Suprapubic skin (tissue), 3 donors: ENCODE data around the gene POLR2L.

Experiments used
- EP300 ChIP-seq: sonication (generic); formaldehyde crosslinking; IDR thresholded peaks from one replicate; pipeline ENCODE4 v1.6.1; 2017; ENCODE audit warnings: antibody characterized with exemption
- POLR2A ChIP-seq, 2 donors: fragments of 450-650 bp; IDR thresholded peaks; one replicate each; pipeline ENCODE4 v1.6.1; 2017; ENCODE audit warnings: antibody characterized with exemption in 2 of 2, mild to moderate bottlenecking in 2 of 2, moderate library complexity in 2 of 2
- TF ChIP-seq, protein P1 (sequence below), 2 donors: fragments of 200-600 bp in 1 of 2; fragments of 450-650 bp in 1 of 2; sonication (generic) in 1 of 2; IDR thresholded peaks; one replicate each; pipeline ENCODE4 v1.5.1; 2016 to 2019; ENCODE audit warnings: antibody characterized with exemption in 2 of 2, mild to moderate bottlenecking in 1 of 2, moderate library complexity in 1 of 2

DNA sequence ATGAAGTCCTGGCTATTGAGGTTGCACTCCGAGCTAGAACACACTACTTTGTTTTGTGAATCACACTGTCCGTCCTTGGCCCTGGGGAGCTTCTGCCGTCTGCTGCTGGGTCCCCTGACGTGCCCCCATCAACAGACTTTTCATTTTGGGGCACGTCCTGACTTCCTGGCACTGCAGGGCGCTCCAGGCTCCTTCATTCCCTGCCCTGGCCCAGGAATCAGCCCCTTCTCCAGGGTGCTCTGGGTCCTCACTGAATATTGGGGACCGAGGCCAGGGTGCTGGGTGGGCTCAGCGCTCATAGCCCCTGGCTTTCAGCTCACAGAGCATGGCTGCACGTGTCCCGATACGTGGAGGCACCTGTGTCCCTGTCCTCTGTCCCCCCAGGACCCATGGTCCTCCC, 22.6 kb upstream of the POLR2L start:
- TF ChIP-seq EP300 (no peak), POLR2A (IDR thresholded peaks at IDR 0.05) (no peak)
- TF ChIP-seq, protein P1, sequence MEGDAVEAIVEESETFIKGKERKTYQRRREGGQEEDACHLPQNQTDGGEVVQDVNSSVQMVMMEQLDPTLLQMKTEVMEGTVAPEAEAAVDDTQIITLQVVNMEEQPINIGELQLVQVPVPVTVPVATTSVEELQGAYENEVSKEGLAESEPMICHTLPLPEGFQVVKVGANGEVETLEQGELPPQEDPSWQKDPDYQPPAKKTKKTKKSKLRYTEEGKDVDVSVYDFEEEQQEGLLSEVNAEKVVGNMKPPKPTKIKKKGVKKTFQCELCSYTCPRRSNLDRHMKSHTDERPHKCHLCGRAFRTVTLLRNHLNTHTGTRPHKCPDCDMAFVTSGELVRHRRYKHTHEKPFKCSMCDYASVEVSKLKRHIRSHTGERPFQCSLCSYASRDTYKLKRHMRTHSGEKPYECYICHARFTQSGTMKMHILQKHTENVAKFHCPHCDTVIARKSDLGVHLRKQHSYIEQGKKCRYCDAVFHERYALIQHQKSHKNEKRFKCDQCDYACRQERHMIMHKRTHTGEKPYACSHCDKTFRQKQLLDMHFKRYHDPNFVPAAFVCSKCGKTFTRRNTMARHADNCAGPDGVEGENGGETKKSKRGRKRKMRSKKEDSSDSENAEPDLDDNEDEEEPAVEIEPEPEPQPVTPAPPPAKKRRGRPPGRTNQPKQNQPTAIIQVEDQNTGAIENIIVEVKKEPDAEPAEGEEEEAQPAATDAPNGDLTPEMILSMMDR (IDR thresholded peaks at IDR 0.05), result no peak
